Upper lobe of right lung (tissue), 1 donor: ENCODE data around the gene ANGPTL7. TPM values are rescaled to one million over a fixed set of nuclear protein-coding genes. Genes with fewer than 3 reads are reported as not detected.

ENCODE experiments used
- ATAC-seq: fragments of 200-7000 bp; cut with Tn5 transposase; one replicate; pipeline ENCODE4 v1.9.1; 2020; ENCODE audit warnings: mild to moderate bottlenecking, moderate library complexity
- DNase-seq: peaks from one replicate; pipeline ENCODE4 v3.0.0-alpha.2; 2020
- H3K27ac ChIP-seq: fragments of 200-600 bp; one replicate; pipeline ENCODE4 v1.8.0; 2022
- H3K27me3 ChIP-seq: fragments of 200-600 bp; one replicate; pipeline ENCODE4 v1.8.0; 2022; ENCODE audit warnings: mild to moderate bottlenecking
- H3K36me3 ChIP-seq: fragments of 200-600 bp; one replicate; pipeline ENCODE4 v1.8.0; 2022
- H3K4me1 ChIP-seq: fragments of 200-600 bp; one replicate; pipeline ENCODE4 v1.8.0; 2022
- H3K4me3 ChIP-seq: fragments of 200-600 bp; one replicate; pipeline ENCODE4 v1.8.0; 2022; ENCODE audit warnings: mild to moderate bottlenecking
- H3K9me3 ChIP-seq: fragments of 200-600 bp; one replicate; pipeline ENCODE4 v1.8.0; 2022
- CTCF ChIP-seq: fragments of 200-600 bp; IDR thresholded peaks from one replicate; pipeline ENCODE4 v1.8.0; 2022; ENCODE audit warnings: antibody characterized with exemption
- intact Hi-C: fragments of 100-400 bp; cut with DNase I; formaldehyde crosslinking; loops from one replicate; pipeline ENCODE4 v1.11.0; 2022
- total RNA-seq: library from RNA; stranded (reverse); fragmentation: NEBNext Ultra II Directional; extraction: Animal tissue kit (Norgen Biotek cat#: 25700); gene quantifications from one replicate; pipeline ENCODE4 v1.2.1, GENCODE V29; 2021
- donor health status: DM: no; HTN: yes; CAD: no; lungs with severe emphysema.

The ANGPTL7 gene
- total RNA-seq, 1 donor from 2014 or later, result 1.1 TPM

GRCh38 chr1:11198257-11198656 lies 9.1 kb downstream of the ANGPTL7 start:
- Histone ChIP-seq H3K9me3 (no peaks in the 10 kb centered on the region), H3K27ac (no peak overlapping the region), H3K4me3 (no peak overlapping the region), H3K36me3 (peaks cover 92% of the 10 kb centered on the region), H3K4me1 (no peaks in the 10 kb centered on the region), H3K27me3 (no peaks in the 10 kb centered on the region)
- intact Hi-C loops, result no loop called here
- ATAC-seq (no peak), DNase-seq (no peak)
- no peak for TF ChIP-seq CTCF

GRCh38 chr1:11198851-11199594 lies 9.9 kb downstream of the ANGPTL7 start:
- Histone ChIP-seq H3K27ac (no peak overlapping the region), H3K9me3 (no peaks in the 10 kb centered on the region), H3K4me1 (no peaks in the 10 kb centered on the region), H3K36me3 (peaks cover 92% of the 10 kb centered on the region), H3K4me3 (no peak overlapping the region), H3K27me3 (no peaks in the 10 kb centered on the region)
- DNase-seq (no peak), ATAC-seq (no peak)
- no peak for TF ChIP-seq CTCF
- intact Hi-C loops, result no loop called here

GRCh38 chr1:11204396-11205190 lies 15.4 kb downstream of the ANGPTL7 start:
- TF ChIP-seq CTCF, result no peak
- intact Hi-C loops, result no loop called here
- Histone ChIP-seq H3K4me3 (no peak overlapping the region), H3K27ac (no peak overlapping the region), H3K36me3 (peaks cover 94% of the 10 kb centered on the region), H3K4me1 (no peaks in the 10 kb centered on the region), H3K27me3 (no peaks in the 10 kb centered on the region), H3K9me3 (no peaks in the 10 kb centered on the region)
- no peak for DNase-seq
- no peak for ATAC-seq

- intact Hi-C loops, result no loop called here
- DNase-seq (no peak), ATAC-seq (no peak)
- Histone ChIP-seq H3K36me3 (peaks cover 97% of the 10 kb centered on the region), H3K4me1 (no peaks in the 10 kb centered on the region), H3K9me3 (no peaks in the 10 kb centered on the region), H3K27me3 (no peaks in the 10 kb centered on the region), H3K4me3 (no peak overlapping the region), H3K27ac (no peak overlapping the region)
- no peak for TF ChIP-seq CTCF
Measured at GRCh38 chr1:11207898-11208611, 18.9 kb downstream of the ANGPTL7 start.

GRCh38 chr1:11211461-11211860 lies 22.3 kb downstream of the ANGPTL7 start:
- ATAC-seq, result no peak
- intact Hi-C loops, result no loop called here
- no peak overlapping the region for H3K27ac ChIP-seq
- no peak overlapping the region for H3K4me3 ChIP-seq
- H3K36me3 ChIP-seq, result peaks cover 97% of the 10 kb centered on the region
- DNase-seq, result no peak
- no peaks in the 10 kb centered on the region for H3K4me1 ChIP-seq
- no peaks in the 10 kb centered on the region for H3K9me3 ChIP-seq
- TF ChIP-seq CTCF, result no peak
- H3K27me3 ChIP-seq, result no peaks in the 10 kb centered on the region
